Measurements from ENCODE around the gene REELD1. TPM values are rescaled to one million over a fixed set of nuclear protein-coding genes. Genes with fewer than 3 reads are reported as not detected.

REELD1 gene
- total and polyA plus RNA-seq, 2 donors (not counting 1 experiment from before 2014, with no cell fraction given), result not detected

DNA sequence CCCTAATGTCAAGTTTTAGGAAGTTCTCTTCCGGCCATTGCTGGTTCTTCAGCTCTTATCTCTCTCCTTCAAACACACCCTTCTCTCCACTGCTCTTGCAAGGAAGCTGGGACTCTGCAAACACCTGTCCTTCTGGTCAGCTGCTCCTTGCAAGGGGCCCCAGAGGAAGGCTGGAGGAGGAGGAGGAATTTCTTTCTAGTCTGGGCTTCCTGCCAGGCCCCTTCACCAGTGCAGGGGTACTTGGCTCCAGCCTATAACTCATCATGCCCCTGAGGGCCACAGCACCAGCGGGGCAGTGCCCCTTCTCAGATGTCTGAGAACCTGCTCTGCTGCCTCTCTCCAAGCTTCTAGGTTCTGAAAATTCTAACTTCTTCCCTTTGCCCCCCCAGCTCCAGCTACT lies 46.7 kb downstream of the REELD1 start:
- no peak for DNase-seq (ENCODE audit: low read depth in 2 of 2)
- no peak overlapping the region for H3K9ac ChIP-seq (ENCODE audit: insufficient read depth, low read length)

DNA sequence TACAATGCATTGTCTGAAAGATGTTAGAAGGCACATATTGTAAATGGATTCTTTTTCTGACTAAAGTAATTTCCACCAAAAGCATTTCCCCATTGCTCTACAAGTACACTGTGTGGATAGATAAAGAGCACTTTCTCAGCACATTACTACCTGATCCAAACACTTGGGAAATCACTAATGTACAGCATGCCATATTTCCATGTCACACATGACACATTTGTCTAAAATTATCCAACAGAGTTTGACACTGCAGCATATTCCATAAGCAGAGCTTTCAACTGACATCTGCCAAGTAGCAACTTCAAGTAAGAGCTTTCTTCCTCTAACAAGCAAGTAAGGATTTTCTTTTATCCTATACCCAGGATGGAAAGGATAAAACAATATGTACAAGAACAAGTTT lies 49.5 kb downstream of the REELD1 start:
- no peak for DNase-seq (ENCODE audit: low read depth in 2 of 2)
- Histone ChIP-seq H3K27ac (ENCODE audit: insufficient read depth, low read length) (no peak overlapping the region), H3K36me3 (ENCODE audit: control insufficient read depth, insufficient read depth, low read length) (no peaks in the 10 kb centered on the region), H3K4me2 (ENCODE audit: extremely low read depth, insufficient read depth, low read length) (no peak overlapping the region), H3K9me3 (ENCODE audit: control insufficient read depth, insufficient read depth, low read depth, low read length) (no peaks in the 10 kb centered on the region), H3K27me3 (ENCODE audit: control insufficient read depth, insufficient read depth, low read length) (no peaks in the 10 kb centered on the region), H4K20me1 (ENCODE audit: control insufficient read depth, extremely low read depth, insufficient read depth, low read length) (no peaks in the 10 kb centered on the region), H3K9ac (ENCODE audit: insufficient read depth, low read length) (no peak overlapping the region), H3K4me3 (replicated peaks in 1 of 4; ENCODE audit: control extremely low read depth in 1 of 4, insufficient read depth in 1 of 4, low read depth in 3 of 4, low read length in 4 of 4) (no peak overlapping the region), H3K79me2 (ENCODE audit: control insufficient read depth, insufficient read depth, low read length) (no peaks in the 10 kb centered on the region), H2AFZ (ENCODE audit: low read length) (no peak overlapping the region), H3K4me1 (ENCODE audit: control insufficient read depth, extremely low read depth, insufficient read depth, low read length) (no peaks in the 10 kb centered on the region)
- TF ChIP-seq, protein P1, sequence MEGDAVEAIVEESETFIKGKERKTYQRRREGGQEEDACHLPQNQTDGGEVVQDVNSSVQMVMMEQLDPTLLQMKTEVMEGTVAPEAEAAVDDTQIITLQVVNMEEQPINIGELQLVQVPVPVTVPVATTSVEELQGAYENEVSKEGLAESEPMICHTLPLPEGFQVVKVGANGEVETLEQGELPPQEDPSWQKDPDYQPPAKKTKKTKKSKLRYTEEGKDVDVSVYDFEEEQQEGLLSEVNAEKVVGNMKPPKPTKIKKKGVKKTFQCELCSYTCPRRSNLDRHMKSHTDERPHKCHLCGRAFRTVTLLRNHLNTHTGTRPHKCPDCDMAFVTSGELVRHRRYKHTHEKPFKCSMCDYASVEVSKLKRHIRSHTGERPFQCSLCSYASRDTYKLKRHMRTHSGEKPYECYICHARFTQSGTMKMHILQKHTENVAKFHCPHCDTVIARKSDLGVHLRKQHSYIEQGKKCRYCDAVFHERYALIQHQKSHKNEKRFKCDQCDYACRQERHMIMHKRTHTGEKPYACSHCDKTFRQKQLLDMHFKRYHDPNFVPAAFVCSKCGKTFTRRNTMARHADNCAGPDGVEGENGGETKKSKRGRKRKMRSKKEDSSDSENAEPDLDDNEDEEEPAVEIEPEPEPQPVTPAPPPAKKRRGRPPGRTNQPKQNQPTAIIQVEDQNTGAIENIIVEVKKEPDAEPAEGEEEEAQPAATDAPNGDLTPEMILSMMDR (conservative IDR thresholded peaks at IDR 0.05 in 1 of 2, IDR thresholded peaks at IDR 0.05 in 1 of 2; ENCODE audit: low read depth in 1 of 2, low read length in 2 of 2), result no peak
- no peak for TF ChIP-seq EZH2 (IDR thresholded peaks at IDR 0.05; ENCODE audit: low read length, missing control alignments)

More for the DNA sequence above, 46.7 kb downstream of the REELD1 start:
- Histone ChIP-seq H3K4me1 (ENCODE audit: control insufficient read depth, extremely low read depth, insufficient read depth, low read length) (peaks cover 7% of the 10 kb centered on the region), H3K27me3 (ENCODE audit: control insufficient read depth, insufficient read depth, low read length) (no peaks in the 10 kb centered on the region), H3K4me2 (ENCODE audit: extremely low read depth, insufficient read depth, low read length) (no peak overlapping the region), H2AFZ (ENCODE audit: low read length) (no peak overlapping the region), H3K79me2 (ENCODE audit: control insufficient read depth, insufficient read depth, low read length) (no peaks in the 10 kb centered on the region), H3K4me3 (replicated peaks in 1 of 4; ENCODE audit: control extremely low read depth in 1 of 4, insufficient read depth in 1 of 4, low read depth in 3 of 4, low read length in 4 of 4) (no peak overlapping the region), H3K27ac (ENCODE audit: insufficient read depth, low read length) (no peak overlapping the region), H3K9me3 (ENCODE audit: control insufficient read depth, insufficient read depth, low read depth, low read length) (no peaks in the 10 kb centered on the region), H4K20me1 (ENCODE audit: control insufficient read depth, extremely low read depth, insufficient read depth, low read length) (no peaks in the 10 kb centered on the region), H3K36me3 (ENCODE audit: control insufficient read depth, insufficient read depth, low read length) (no peaks in the 10 kb centered on the region)
- TF ChIP-seq, protein P1 (conservative IDR thresholded peaks at IDR 0.05 in 1 of 2, IDR thresholded peaks at IDR 0.05 in 1 of 2; ENCODE audit: low read depth in 1 of 2, low read length in 2 of 2), result no peak
- no peak for TF ChIP-seq EZH2 (IDR thresholded peaks at IDR 0.05; ENCODE audit: low read length, missing control alignments)

DNA sequence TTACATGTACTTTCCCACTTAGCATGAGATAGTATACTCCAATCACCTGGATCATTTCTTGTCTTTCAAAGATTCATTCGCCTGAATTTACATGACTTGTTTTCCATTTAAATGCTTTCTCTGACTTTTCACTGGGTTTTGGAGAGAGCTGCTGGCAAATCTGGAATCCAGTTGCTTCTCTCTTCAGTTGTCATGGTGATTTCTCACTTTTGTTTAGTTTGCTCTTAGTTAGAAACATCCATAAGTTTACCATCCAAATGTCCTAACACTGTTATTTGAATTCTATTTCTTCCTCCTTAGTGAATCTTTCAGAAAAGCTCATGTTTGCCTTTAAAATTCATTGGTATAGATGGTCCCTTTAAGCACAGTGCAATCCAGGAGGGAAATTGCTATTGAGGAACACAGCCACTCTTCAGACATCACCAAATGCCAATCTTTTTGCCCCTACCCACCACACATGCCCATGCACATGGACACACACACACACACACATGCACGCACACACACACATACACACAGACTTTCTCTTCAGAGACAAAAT lies 51.7 kb downstream of the REELD1 start:
- Histone ChIP-seq H3K79me2 (ENCODE audit: control insufficient read depth, insufficient read depth, low read length) (no peaks in the 10 kb centered on the region), H3K9me3 (ENCODE audit: control insufficient read depth, insufficient read depth, low read depth, low read length) (no peaks in the 10 kb centered on the region), H3K4me3 (replicated peaks in 1 of 4; ENCODE audit: control extremely low read depth in 1 of 4, insufficient read depth in 1 of 4, low read depth in 3 of 4, low read length in 4 of 4) (no peak overlapping the region), H3K4me1 (ENCODE audit: control insufficient read depth, extremely low read depth, insufficient read depth, low read length) (no peaks in the 10 kb centered on the region), H4K20me1 (ENCODE audit: control insufficient read depth, extremely low read depth, insufficient read depth, low read length) (no peaks in the 10 kb centered on the region), H3K27me3 (ENCODE audit: control insufficient read depth, insufficient read depth, low read length) (no peaks in the 10 kb centered on the region), H3K9ac (ENCODE audit: insufficient read depth, low read length) (no peak overlapping the region), H3K27ac (ENCODE audit: insufficient read depth, low read length) (no peak overlapping the region), H2AFZ (ENCODE audit: low read length) (no peak overlapping the region), H3K4me2 (ENCODE audit: extremely low read depth, insufficient read depth, low read length) (no peak overlapping the region), H3K36me3 (ENCODE audit: control insufficient read depth, insufficient read depth, low read length) (no peaks in the 10 kb centered on the region)
- no peak for DNase-seq (ENCODE audit: low read depth in 2 of 2)
- TF ChIP-seq EZH2 (IDR thresholded peaks at IDR 0.05; ENCODE audit: low read length, missing control alignments), result no peak
- TF ChIP-seq, protein P1 (conservative IDR thresholded peaks at IDR 0.05 in 1 of 2, IDR thresholded peaks at IDR 0.05 in 1 of 2; ENCODE audit: low read depth in 1 of 2, low read length in 2 of 2), result no peak
